GM12878 (cell line): Measurements from ENCODE around the gene DCAF15. TPM values are rescaled to one million over a fixed set of nuclear protein-coding genes. Genes with fewer than 3 reads are reported as not detected.
A peak's percentile ranks its signal among the peaks of the same experiment; 100 is the strongest.
"Not testable (repeated sequence)": the region's sequence is repeated elsewhere in the genome, so short reads cannot be mapped to it uniquely, and the experiment has no call there.

ENCODE experiments used
- ATAC-seq: fragments of 200-7000 bp; cut with Tn5 transposase; 3 replicates; pipeline ENCODE4 v1.9.1; 2020; ENCODE audit warnings: mild to moderate bottlenecking, moderate library complexity
- BruUV-seq: library from RNA; stranded (reverse); fragments of 400-500 nt; replicated peaks from 2 replicates; lab custom pipeline; 2021; lab: Mats Ljungman, UMichigan
- CTCF ChIA-PET: fragments of 300-600 bp; sonication (Branson Sonifier 250); formaldehyde crosslinking; extraction: SDS; loops from one replicate; lab custom pipeline; 2021; ENCODE audit warnings: inconsistent platforms; lab: Yijun Ruan, JAX
- POLR2A ChIA-PET: fragments of 350-600 bp; formaldehyde crosslinking; extraction: SDS; loops from one replicate; lab custom pipeline; 2021; ENCODE audit warnings: inconsistent platforms; lab: Charles Lee
- RAD21 ChIA-PET: fragments of 300-600 bp; sonication (Branson Sonifier 250); formaldehyde crosslinking; loops from one replicate; lab custom pipeline; 2023; ENCODE audit warnings: antibody characterized with exemption; ENCODE audit not compliant: unreplicated experiment; lab: Charles Lee
- SMC1A ChIA-PET: fragments of 300-600 bp; sonication (Branson Sonifier 250); formaldehyde crosslinking; loops from one replicate; lab custom pipeline; 2023; ENCODE audit not compliant: unreplicated experiment, uncharacterized antibody; lab: Charles Lee
- DNase-seq: peaks from one replicate; pipeline ENCODE4 v3.0.0-alpha.2; 2011; ENCODE audit warnings: low read depth, low spot score
- FAIRE-seq: peaks from 3 replicates; lab custom pipeline; 2011; peaks lifted over from hg19 to GRCh38; lab: Jason Lieb, UNC
- H2AFZ ChIP-seq: 2 replicates; pipeline ENCODE4 v1.6.0; 2011; ENCODE audit warnings: low read depth, low read length, control low read depth; ENCODE audit not compliant: control insufficient read depth
- H3K27ac ChIP-seq: 2 replicates; pipeline ENCODE4 v1.5.1; 2011; ENCODE audit warnings: control low read depth; ENCODE audit not compliant: control insufficient read depth, insufficient read depth
- H3K27me3 ChIP-seq, 2 experiments: replicated peaks in 1 of 2; 2 replicates each; pipeline versions ENCODE4 v1.6.0 to v1.6.1; 2011; ENCODE audit warnings: low read length in 1 of 2; ENCODE audit not compliant: control insufficient read depth in 2 of 2, insufficient read depth in 2 of 2
- H3K36me3 ChIP-seq, 2 experiments: 2 replicates each; pipeline ENCODE4 v1.5.1; 2011; ENCODE audit warnings: low read length in 1 of 2; ENCODE audit not compliant: control insufficient read depth in 2 of 2, insufficient read depth in 2 of 2
- H3K4me1 ChIP-seq: 2 replicates; pipeline ENCODE4 v1.6.1; 2011; ENCODE audit warnings: mild to moderate bottlenecking, low read length, moderate library complexity, mixed read lengths; ENCODE audit not compliant: control insufficient read depth, insufficient read depth
- H3K4me2 ChIP-seq: 2 replicates; pipeline ENCODE4 v1.6.0; 2011; ENCODE audit warnings: control low read depth; ENCODE audit not compliant: control insufficient read depth, insufficient read depth
- H3K4me3 ChIP-seq: fragments of 200-600 bp; sonication (generic); 2 replicates; pipeline ENCODE4 v1.5.1; 2016
- H3K79me2 ChIP-seq: 2 replicates; pipeline ENCODE4 v1.6.0; 2011; ENCODE audit warnings: low read length; ENCODE audit not compliant: control insufficient read depth, insufficient read depth
- H3K9ac ChIP-seq: 2 replicates; pipeline ENCODE4 v1.8.0; 2011; ENCODE audit warnings: low read length, control low read depth, mixed read lengths; ENCODE audit not compliant: control insufficient read depth, insufficient read depth
- H3K9me3 ChIP-seq: replicated peaks from 3 replicates; pipeline ENCODE4 v1.5.1; 2011; ENCODE audit warnings: mild to moderate bottlenecking, low read length; ENCODE audit not compliant: control insufficient read depth, insufficient read depth
- H4K20me1 ChIP-seq: 2 replicates; pipeline ENCODE4 v1.6.0; 2011; ENCODE audit not compliant: control insufficient read depth, insufficient read depth
- ETV6 ChIP-seq, 2 experiments: fragments of 450-650 bp in 1 of 2; IDR thresholded peaks in 1 of 2; conservative IDR thresholded peaks in 1 of 2; 2 replicates each; pipeline ENCODE4 v1.6.1; 2014; ENCODE audit warnings: antibody characterized with exemption in 1 of 2, borderline replicate concordance in 1 of 2, low read depth in 1 of 2, mild to moderate bottlenecking in 1 of 2, moderate library complexity in 1 of 2
- NR2C1 ChIP-seq: fragments of 450-650 bp; IDR thresholded peaks from 2 replicates; pipeline ENCODE4 v1.6.1; 2017; ENCODE audit warnings: antibody characterized with exemption, mild to moderate bottlenecking, moderate library complexity
- PRDM15 ChIP-seq: fragments of 450-650 bp; formaldehyde crosslinking; IDR thresholded peaks from 2 replicates; pipeline ENCODE4 v1.4.0; 2020; ENCODE audit warnings: mild to moderate bottlenecking, moderate library complexity
- SMARCA5 ChIP-seq: fragments of 450-650 bp; IDR thresholded peaks from 2 replicates; pipeline ENCODE4 v1.6.1; 2017; ENCODE audit warnings: mild to moderate bottlenecking
- ZNF384 ChIP-seq: IDR thresholded peaks from 2 replicates; pipeline ENCODE4 v1.6.1; 2012; ENCODE audit warnings: low read depth, mild to moderate bottlenecking, low read length, improper control_type of control experiment, borderline replicate concordance
- WGBS: methylation state at CpG from one replicate; pipeline ENCODE4 v1.1.6; 2016; ENCODE audit warnings: low lambda C conversion rate; ENCODE audit not compliant: insufficient replicate concordance, insufficient coverage; ENCODE audit errors: missing lambda C conversion rate; 5-methylcytosine and 5-hydroxymethylcytosine counted together
- in situ Hi-C: fragments of 300-500 bp; cut with MboI; formaldehyde crosslinking; loops from 9 replicates; pipeline ENCODE4 v1.14.3; 2018; ENCODE audit warnings: mixed read lengths
- intact Hi-C: fragments of 100-400 bp; cut with micrococcal nuclease; formaldehyde crosslinking; loops from one replicate; pipeline ENCODE4 v1.14.2; 2022; ENCODE audit not compliant: unreplicated experiment
- polyA plus RNA-seq, 11 experiments: library from polyadenylated mRNA; depleted of rRNA in 4 of 11; unstranded in 6 of 11; stranded (reverse) in 5 of 11; fragments of >200 nt; fragmentation: Nextera tagmentation in 4 of 11; fragmentation: Illumina TruSeq in 1 of 11; extraction: Ambion mirVana in 4 of 11; extraction: Trizol in 1 of 11; gene quantifications; 1 replicate in 1 of 11; 2 replicates in 10 of 11; pipeline versions ENCODE4 v1.2.1 to v1.2.3, GENCODE V29; 2011 to 2016; ENCODE audit warnings: inconsistent platforms in 2 of 11, missing spikeins in 2 of 11, low read depth in 1 of 11
- total RNA-seq, 4 experiments: library from RNA; depleted of rRNA in 3 of 4; stranded (reverse); fragments of >200 nt in 3 of 4; fragmentation: Illumina TruSeq in 1 of 4; extraction: Trizol in 1 of 4; gene quantifications; 2 replicates each; pipeline versions ENCODE4 v1.2.1 to v1.2.3, GENCODE V29; 2013 to 2021

DCAF15 gene
- total and polyA plus RNA-seq, 10 of the 15 experiments (the other 5 are each of a cell fraction or from before 2014, with no cell fraction given): 0.16 to 63.4 (median 26.6) TPM

DNA sequence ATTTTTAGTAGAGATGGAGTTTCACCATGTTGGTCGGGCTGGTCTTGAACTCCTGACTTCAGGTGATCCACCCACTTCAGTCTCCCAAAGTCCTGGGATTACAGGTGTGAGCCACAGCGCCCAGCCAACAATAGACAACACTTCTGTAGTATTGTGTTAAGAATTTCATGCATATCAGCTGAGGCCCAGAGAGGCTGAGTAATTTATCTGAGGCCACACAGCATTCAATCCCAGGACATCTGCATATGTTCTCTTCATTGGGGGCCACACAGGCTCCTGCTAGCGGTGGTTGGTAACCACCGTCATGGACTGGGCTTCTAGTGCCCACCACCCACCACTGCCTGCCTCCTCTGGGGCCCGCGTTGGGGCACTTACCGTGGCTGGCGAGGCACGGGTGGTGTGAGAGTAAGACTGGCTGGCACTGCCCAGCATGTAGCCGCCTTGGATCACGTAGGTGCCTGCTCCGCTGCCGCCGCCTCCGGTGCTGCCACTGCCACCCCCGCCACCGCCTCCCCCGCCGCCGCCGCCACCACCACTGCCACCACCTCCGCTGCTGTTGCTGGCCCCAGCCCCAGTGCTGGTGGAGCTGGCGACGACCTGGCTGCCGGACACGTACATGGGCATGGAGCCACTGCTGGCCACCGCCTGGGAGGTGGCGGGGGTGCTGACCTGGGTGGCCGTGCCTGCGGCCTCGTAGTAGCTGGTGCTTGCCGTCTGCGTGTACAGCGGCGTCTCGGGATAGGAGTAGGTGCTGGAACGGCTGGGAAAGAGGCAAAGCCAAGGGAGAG is 20.3 kb downstream of the DCAF15 start (continued):
- TF ChIP-seq PRDM15 (CRISPR knock-in tag): no peak
- TF ChIP-seq ZNF384: no peak
- TF ChIP-seq SMARCA5: 0 out of 2 replicates have a peak, but pooled peaks have one; percentile 52
- no peak for TF ChIP-seq ETV6 (conservative IDR thresholded peaks at IDR 0.05 in 1 of 2, IDR thresholded peaks at IDR 0.05 in 1 of 2; ENCODE audit: borderline replicate concordance in 1 of 2, low read depth in 1 of 2)
- no peak for TF ChIP-seq NR2C1
- TF ChIP-seq, all 136 proteins: peak for 1

DNA sequence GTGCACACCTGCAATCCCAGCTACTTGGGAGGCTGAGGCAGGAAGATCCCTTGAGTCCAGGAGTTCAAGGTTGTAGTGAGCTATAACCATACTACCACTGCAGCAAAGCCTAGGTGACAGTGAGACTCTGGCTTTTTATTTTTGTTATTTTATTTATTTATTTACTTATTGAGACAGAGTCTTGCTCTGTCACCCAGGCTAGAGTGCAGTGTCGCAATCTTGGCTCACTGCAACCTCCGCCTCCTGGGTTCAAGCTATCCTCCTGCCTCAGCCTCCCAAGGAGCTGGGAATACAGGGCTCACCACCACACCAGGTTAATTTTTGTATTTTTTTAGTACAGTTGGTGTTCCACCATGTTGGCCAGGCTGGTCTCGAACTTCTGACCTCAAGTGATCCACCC is 21.2 kb downstream of the DCAF15 start:
- in situ Hi-C loops, H3K9me3 ChIP-seq, H3K4me2 ChIP-seq, H3K4me3 ChIP-seq, BruUV-seq, H3K36me3 ChIP-seq, H2AFZ ChIP-seq, H3K79me2 ChIP-seq, FAIRE-seq, H3K9ac ChIP-seq, H4K20me1 ChIP-seq, DNase-seq, RAD21 ChIA-PET, H3K4me1 ChIP-seq, ATAC-seq, H3K27ac ChIP-seq, intact Hi-C loops, H3K27me3 ChIP-seq: not testable (repeated sequence)
- ChIA-PET CTCF (interaction anchor here (0.8 to 1.5 kb wide), 4 partner anchors 13 to 86 kb away, joined by 3 to 4 read pairs (median 4); no protein-coding TSS in a partner anchor), POLR2A (interaction anchor here (0.5 to 0.6 kb wide), 2 partner anchors 22 to 999 kb away, joined by 3 read pairs; no protein-coding TSS in a partner anchor), SMC1A (interaction anchor here (1.4 kb wide), 1 partner anchor 21 kb away, joined by 3 read pairs; the partner anchor contains the start of gene DCAF15)
- 94% methylated on average over 3 of the region's 3 CpGs for WGBS
